ENCODE data around the gene ATG10. TPM values are rescaled to one million over a fixed set of nuclear protein-coding genes. Genes with fewer than 3 reads are reported as not detected.
"Not testable (repeated sequence)": the region's sequence is repeated elsewhere in the genome, so short reads cannot be mapped to it uniquely, and the experiment has no call there.

Gene ATG10
- total RNA-seq, 1 donor from 2014 or later: 2.9 TPM

DNA sequence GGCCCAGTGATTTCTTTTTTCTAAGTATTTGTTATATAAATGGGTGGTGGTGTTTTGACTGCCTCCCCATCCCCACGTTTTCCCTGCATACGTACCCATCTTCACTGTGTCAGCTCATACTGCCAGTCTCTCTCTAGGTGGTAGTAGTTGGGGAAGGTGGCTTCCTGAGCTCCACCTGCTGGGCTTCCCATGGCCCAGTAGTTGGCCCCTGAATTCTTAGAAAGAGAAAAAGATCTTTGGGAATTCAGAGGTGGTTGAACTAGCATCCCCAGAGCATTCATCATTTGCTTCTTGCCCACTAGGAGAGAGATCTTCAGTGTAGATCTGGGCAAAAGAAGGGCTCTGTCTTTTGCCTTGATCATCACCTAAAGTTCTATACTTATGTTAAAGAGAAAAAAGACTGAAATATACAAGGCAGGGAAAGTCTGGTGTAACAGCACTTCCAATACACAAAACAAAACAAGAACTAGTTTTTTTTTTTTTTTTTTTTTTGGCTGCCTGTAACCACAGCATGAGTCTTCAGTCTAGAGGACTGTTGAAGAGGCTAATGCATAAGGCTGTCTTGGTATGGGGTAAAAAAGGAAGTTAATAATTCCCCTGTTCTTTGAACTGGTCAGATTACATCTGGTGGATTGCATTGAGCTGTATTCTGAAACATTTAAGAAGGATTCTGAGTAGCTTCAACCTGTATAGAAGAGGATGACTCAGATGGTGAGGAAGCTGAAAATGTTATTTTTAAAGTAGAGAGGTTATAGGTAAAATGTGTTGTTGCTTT is 128.7 kb downstream of the ATG10 start:
- intact Hi-C loops (cut with DNase I): no loop called here
- ATAC-seq (ENCODE audit: poor library complexity) (no peak), DNase-seq (no peak)

DNA sequence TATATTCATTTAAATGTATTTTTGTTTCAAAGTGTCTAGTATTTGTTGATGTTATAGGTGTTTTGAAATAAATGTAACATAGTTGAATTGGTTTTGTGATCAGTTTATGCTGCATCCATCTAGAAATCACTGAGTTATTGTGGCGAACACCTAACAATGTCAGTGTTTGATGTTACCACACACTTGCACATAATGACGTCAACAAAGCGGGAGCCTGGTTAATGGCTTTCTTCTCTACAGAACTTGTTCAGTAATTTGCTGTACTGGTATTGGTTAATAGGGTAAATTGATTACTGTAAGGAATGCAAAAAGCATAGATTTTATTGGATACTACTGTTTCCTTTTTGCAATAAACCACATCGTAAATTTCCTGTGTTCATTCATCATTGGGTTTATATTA is 133.0 kb downstream of the ATG10 start:
- intact Hi-C loops (cut with DNase I): no loop called here
- ATAC-seq (ENCODE audit: poor library complexity): no peak

DNA sequence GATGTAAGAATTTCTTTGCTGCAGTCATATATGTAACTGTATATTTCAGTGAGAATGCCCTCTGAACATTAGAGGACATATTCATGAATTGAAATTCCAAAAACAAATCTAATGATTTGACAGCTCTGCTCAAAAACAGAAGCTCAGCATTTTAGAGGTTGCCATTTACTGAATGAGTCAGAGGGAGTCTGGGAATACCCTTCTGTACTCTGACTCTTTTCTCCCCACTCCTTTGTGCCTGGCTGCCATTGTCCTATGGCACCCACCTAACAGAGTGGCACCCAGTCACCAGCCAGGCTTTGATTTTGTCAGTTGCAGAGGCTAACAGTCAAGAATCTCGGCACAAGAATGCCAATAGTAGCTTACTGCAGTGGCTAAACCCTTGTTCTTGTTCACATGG is 133.6 kb downstream of the ATG10 start:
- DNase-seq: no peak
- intact Hi-C loops (cut with DNase I): no loop called here
- ATAC-seq (ENCODE audit: poor library complexity): no peak

More for the DNA sequence above, 133.0 kb downstream of the ATG10 start:
- DNase-seq: no peak

DNA sequence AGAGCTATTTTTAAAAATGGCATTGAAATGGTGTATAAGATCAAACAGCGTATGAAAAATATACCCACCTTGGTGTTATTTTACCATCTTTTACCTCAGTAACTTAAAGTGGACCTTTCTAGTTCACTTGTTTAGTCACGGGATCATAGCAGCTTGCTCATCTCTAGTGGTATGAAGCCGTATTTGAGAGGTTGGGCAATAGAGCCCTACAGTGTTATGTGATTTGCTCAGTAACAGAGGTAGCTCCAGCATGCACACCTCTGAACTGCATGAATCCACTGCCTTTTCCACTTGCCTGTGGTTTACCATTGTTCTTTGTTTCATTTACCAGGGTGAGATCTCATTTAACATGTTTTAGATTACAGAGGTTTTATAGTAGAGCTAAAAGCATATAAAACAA is 134.4 kb downstream of the ATG10 start:
- DNase-seq (no peak), ATAC-seq (ENCODE audit: poor library complexity) (peak; percentile 80)
- intact Hi-C loops (cut with DNase I): no loop called here

DNA sequence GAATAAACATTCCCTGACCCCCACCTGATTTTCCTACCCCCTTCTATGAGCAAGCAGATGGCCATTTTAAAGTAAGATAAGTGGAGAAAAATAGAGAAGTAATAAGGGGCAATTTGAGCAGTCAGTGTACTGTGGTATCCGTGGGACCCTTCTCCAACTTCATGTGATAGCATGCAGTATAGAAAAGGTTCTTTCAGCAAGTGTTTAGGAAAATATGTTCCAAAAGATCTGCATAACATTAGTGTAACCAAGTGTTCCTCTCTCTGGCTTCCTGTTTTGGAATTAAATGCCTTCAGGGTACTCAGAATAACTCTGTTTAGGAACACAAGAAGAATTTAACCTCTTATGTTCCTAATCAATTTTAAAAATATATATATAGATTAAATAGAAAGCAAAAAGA is 134.9 kb downstream of the ATG10 start:
- DNase-seq: no peak
- intact Hi-C loops (cut with DNase I): no loop called here
- peak; percentile 52 for ATAC-seq (ENCODE audit: poor library complexity)

DNA sequence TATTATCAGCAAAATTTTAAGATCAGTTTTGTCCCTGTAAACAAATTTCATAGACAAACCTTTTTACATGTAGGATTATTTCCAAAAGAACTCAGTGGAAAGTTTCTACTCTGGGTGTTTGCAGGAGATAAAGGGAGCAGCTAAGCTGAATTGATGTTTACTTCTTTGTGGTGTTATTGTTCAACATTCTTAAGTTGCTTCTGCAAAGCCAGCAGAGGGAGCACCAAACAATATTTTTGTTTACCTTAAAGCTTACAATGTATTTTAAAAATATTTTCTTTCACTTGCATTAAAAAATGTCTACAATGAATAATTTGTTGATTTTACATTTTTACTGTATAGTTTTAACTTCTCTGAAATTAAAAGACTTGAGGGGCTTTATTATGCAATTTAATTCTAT is 135.4 kb downstream of the ATG10 start:
- ATAC-seq (ENCODE audit: poor library complexity): peak; percentile 69
- intact Hi-C loops (cut with DNase I): no loop called here

DNA sequence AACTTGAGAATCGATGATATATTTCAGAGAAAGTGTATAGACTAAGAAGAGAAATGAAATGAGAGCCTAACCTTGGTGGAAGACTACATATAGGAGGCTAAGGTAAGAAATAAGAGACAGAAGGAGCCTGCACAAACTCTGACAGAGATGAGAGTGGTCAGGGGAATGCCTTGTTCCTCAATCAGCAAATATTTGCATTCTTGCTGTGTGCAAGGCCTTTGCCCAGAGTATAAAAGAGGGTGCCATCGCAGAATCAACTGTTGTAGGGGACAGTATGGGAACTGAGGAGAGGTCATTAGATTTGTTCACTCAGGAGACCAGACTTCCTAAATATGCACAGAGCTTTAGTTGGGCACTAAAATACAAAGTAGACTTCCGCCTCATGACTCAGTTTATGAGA is 137.2 kb downstream of the ATG10 start:
- ATAC-seq (ENCODE audit: poor library complexity) (no peak), DNase-seq (no peak)
- intact Hi-C loops (cut with DNase I): no loop called here

More for the DNA sequence above, 135.4 kb downstream of the ATG10 start:
- no peak for DNase-seq

DNA sequence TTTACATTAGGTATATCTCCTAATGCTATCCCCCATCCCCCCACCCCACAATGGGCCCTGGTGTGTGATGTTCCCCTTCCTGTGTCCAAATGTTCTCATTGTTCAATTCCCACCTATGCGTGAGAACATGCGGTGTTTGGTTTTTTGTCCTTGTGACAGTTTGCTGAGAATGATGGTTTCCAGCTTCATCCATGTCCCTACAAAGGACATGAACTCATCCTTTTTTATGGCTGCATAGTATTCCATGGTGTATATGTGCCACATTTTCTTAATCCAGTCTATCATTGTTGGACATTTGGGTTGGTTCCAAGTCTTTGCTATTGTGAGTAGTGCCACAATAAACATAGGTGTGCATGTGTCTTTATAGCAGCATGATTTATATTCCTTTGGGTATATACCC is 138.1 kb downstream of the ATG10 start:
- intact Hi-C loops (cut with DNase I); DNase-seq; ATAC-seq (ENCODE audit: poor library complexity): not testable (repeated sequence)

DNA sequence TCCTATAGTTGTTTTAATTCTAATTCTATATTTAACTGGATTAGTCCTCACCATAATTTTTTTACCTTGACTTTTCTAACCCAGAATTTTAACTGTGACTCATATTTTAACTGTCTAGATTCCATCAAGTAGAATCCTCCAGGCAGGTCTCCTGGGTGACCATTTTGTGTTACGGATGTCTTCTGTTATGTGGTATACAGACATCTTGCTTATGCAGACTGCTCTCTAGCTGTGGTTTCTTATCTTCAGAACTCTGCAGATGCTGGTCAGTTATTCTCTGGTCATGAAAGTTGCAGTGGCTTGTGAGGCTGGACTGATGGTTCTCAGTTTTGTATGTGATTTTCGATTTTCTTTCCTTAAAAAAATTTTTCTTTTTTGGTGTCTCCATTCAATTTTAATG is 139.4 kb downstream of the ATG10 start:
- no peak for DNase-seq
- intact Hi-C loops (cut with DNase I): no loop called here
- no peak for ATAC-seq (ENCODE audit: poor library complexity)

DNA sequence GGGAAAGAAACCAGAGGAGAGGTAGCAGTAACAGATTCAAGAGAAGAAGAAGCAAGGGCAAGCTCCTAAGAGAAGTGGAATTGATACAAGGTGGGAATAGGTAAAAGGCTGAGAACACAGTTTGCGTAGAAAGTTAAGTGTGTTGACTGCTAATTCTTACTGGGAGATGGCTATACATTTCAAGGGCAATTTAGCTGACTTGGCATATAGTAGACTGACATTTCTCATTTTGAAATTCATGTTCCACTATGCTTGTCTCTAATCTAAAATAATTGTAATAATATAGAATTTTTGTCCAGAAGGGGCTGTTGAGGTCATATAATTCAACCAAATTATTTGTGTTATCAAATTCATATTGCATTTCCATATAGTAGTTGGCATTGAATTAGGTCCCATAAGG is 144.0 kb downstream of the ATG10 start:
- intact Hi-C loops (cut with DNase I): no loop called here
- DNase-seq: no peak
- no peak for ATAC-seq (ENCODE audit: poor library complexity)

DNA sequence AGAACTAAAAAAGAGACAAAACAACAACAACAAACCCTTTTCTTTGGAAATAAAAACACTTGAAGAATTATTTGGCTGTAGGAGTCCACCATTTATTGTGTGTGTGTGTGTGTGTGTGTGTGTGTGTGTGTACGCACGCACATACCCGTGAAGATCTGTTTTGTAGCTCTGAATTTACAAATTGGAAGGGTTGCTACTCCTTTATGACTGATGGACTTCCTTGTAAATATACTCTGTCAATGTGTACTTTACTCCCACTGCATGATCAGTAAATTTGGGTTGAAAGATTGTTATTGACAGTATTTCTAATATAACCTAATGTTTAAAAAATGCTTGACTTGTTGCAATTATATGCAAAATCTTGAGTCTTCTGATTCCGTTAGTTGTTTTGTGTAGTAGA is 148.1 kb downstream of the ATG10 start:
- DNase-seq (no peak), ATAC-seq (ENCODE audit: poor library complexity) (no peak)
- intact Hi-C loops (cut with DNase I): no loop called here

DNA sequence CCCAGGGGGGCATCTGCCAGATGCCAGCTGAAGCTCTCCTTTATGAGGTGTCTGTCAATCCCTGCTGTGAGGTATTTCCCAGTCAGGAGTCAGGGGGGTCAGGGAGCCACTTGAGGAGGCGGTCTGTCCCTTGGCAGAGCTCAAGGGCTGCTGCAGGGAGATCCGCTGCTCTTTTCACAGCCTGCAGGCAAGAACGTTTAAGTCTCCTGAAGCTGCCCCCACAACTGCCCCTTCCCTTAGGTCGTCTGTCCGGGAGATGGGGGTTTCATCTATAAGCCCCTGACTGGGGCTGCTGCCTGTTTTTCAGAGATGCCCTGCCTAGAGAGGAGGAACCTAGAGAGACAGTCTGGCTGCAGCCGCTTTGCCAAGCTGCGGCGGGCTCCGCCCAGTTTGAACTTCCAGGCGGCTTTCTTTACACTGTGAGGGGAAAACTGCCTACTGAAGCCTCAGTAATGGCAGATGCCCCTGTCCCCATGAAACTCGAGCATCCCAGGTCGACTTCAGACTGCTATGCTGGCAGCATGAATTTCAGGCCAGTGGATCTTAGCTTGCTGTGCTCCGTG is 158.0 kb downstream of the ATG10 start:
- intact Hi-C loops (cut with DNase I): no loop called here
- no peak for DNase-seq
- no peak for ATAC-seq (ENCODE audit: poor library complexity)

DNA sequence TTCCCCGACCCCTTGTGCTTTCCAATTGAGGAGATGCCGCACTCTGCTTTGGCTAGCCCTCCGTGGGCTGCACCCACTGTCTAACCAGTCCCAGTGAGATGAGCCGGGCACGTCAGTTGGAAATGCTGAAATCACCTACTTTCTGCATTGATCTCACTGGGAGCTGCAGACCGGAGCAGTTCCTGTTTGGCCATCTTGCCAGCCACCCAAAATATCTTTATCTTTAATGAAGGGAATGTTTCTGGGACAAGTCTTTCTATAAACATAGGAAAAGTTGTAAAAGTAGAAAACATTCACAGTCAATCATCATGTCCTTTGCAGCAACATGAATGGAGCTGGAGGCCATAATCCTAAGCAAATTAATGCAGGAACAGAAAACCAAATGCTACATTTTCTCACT is 158.8 kb downstream of the ATG10 start:
- ATAC-seq (ENCODE audit: poor library complexity): no peak
- intact Hi-C loops (cut with DNase I): no loop called here

DNA sequence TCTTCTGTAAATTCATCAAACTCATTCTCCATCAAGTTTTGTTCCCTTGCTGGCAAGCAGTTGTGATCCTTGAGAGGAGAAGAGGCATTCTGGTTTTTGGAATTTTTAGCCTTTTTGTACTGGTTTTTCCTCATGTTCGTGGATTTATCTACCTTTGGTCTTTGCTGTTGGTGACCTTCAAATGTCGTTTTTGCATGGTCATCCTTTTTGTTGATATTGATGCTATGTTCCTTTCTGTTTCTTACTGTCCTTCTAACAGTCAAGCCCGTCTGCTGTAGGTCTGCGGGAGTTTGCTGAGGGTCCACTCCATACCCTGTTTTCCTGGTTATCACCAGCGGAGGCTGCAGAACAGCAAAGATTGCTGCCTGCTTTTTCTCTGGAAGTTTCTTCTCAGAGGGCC is 165.4 kb downstream of the ATG10 start:
- ATAC-seq (ENCODE audit: poor library complexity) (no peak), DNase-seq (no peak)
- intact Hi-C loops (cut with DNase I): no loop called here

More for the DNA sequence above, 158.8 kb downstream of the ATG10 start:
- no peak for DNase-seq

DNA sequence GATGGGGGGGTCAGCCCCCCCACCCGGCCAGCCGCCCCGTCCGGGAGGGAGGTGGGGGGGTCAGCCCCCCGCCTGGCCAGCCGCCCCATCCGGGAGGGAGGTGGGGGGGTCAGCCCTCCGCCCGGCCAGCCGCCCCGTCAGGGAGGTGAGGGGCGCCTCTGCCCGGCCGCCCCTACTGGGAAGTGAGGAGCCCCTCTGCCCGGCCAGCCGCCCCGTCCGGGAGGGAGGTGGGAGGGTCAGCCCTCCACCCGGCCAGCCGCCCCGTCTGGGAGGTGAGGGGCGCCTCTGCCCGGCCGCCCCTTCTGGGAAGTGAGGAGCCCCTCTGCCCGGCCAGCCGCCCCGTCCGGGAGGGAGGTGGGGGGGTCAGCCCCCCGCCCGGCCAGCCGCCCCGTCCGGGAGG is 168.0 kb downstream of the ATG10 start:
- intact Hi-C loops (cut with DNase I); DNase-seq; ATAC-seq (ENCODE audit: poor library complexity): not testable (repeated sequence)

DNA sequence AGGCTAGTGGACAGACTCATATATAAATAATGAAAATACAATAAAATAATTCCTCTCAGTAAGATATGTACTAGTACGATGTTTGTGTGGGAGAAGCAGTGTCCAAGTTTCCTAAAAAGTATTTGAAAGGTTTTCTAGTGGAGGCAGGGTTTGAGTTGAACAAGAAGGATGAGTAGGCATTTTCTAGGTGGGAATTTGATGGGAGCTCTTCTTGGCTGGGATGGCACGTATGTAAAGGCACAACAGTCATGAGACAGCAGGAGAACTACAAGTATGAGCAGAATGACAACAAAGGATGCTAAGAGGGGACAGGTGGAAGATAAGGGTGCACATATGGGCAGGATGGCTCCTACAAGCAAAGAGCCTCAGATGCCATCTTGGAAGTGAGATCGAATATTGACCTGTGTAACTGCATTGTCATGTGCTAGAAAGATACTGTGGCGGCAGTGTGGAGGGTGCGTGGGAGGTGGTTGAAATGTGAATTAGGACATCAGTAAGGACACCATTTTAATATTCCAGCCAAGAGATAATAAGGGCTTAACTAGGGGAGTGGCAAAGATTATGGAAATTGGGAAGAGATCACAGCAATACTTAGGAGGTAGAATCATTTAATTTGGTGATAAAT is 170.5 kb downstream of the ATG10 start:
- DNase-seq (no peak), ATAC-seq (ENCODE audit: poor library complexity) (no peak)
- intact Hi-C loops (cut with DNase I): no loop called here

DNA sequence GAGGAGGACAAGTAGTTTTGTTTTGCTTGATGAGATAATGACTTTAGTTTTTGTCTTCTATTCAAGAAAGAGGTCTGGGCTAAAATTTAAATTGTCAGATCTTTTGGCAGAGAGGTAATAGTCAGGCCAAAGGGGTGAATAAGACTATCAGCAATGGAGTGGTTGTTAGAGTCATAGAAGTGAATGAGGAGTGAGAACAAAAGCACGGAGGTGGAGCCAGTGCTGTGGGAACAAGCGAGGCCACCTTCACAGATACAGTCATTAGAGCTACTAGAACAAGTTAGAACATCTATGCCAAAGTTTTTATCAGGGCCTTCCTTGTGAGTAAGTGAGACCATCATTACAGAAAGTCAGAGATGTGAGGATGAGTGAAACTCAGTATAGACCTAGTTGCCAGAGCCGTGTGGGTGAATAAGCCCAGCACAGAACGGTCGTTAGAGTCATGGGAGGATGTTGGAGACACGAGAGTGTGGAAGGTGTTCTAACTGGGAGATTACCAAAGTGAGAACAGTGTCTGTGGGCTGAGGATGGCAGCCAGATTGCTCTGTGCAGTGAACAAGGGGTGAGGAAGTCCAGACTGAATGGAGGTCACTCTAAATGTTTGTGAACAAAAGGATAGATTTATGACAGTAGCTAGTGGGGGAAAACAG is 171.2 kb downstream of the ATG10 start:
- intact Hi-C loops (cut with DNase I): no loop called here

DNA sequence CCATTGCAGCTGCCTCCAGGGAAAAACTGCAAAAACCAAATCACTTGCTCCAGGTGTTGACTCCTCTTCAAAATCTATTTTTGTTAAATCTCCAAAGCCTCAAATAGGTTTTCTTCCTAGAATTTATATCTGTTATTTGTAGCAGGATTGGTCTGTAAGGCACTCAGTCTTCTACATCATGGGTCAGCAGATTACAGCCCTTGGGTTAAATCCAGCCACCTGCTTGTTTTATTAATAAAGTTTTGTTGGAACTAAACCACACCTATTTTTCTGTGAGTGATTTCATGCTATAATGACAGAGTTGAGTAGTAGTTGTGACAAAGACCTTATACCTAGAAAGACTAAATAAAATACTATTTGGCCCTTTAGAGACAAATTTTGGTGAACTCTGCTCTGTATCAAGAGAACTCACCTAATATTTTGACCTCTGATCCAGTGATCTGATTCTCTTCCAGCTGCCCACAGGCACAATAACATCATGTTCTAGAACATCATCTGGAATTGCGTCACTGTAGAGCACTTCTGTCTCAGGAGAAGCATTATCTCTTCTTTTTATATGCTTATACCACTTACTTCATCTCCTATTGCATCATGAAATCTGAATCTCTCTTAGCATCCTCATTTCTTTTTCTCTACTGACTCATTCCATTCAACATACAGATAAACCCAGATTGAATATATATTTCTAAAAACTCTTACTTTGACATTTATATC is 176.2 kb downstream of the ATG10 start:
- no peak for DNase-seq
- ATAC-seq (ENCODE audit: poor library complexity): peak; percentile 89
- intact Hi-C loops (cut with DNase I): no loop called here

More for the DNA sequence above, 171.2 kb downstream of the ATG10 start:
- no peak for ATAC-seq (ENCODE audit: poor library complexity)
- no peak for DNase-seq

DNA sequence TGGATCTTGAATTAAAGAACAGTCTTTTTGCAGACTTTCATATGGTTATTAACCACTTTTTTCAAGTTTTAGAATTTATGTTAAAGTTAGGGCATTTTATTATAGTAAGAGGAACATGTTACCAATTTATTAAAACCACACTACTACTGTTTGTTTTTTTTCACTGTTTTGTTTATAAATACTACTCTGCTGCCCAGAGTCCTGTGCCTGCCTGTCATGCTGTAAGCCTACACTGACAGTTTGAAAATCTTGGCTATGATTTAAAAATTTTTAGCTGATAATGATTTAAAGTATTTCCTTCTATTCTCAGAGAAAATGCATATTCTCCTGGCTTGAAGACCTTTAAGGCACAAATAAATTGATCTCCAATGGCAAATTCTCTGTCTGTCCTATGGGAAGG is 177.6 kb downstream of the ATG10 start:
- ATAC-seq (ENCODE audit: poor library complexity) (no peak), DNase-seq (no peak)
- intact Hi-C loops (cut with DNase I): no loop called here

Data from Right ventricle myocardium superior (tissue), 1 donor.